ENCODE results near the gene MAST2. TPM values are rescaled to one million over a fixed set of nuclear protein-coding genes. Genes with fewer than 3 reads are reported as not detected.

The MAST2 gene
- total and polyA plus RNA-seq, 2 experiments from 2014 or later, result 14.2 to 19.1 TPM

DNA sequence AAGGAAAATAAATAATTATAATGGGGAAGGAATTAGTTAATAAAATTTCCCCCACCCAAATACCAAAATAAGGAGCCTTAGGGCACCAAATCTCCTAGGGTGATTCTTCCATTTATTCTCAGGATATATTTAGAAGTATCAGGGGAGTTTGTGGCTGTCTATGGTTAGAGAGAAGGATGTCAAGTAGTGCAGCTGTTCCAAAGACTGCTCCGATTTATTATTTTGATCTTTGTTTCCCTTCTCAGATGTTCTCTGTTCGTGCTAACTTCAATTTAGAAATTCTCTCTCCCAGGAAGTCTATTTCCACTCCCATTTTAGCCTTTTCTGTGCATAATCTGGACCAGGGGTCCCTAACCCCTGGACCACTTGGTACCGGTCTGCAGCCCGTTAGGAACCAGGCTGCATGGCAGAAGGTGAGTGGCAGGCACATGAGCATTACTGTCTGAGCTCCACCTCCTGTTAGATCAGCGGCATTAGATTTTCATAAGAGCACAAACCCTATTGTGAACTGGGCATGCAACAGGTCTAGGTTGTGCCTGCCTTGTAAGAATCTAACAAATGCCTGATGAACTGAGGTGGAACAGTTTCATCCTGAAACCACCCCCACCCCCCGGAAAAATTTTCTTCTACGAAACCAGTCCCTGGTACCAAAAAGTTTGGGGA lies 9.3 kb upstream of the MAST2 start:
- no peaks in the 10 kb centered on the region for H3K9me2 ChIP-seq (ENCODE audit: insufficient read depth)
- H3K27ac ChIP-seq, result no peak overlapping the region
- no peak overlapping the region for H3K4me2 ChIP-seq (ENCODE audit: unreplicated experiment)
- no peaks in the 10 kb centered on the region for H3K4me1 ChIP-seq (ENCODE audit: insufficient read depth)
- no peaks in the 10 kb centered on the region for H4K20me1 ChIP-seq (ENCODE audit: insufficient read depth)
- no peaks in the 10 kb centered on the region for H3F3A ChIP-seq (ENCODE audit: insufficient read depth)
- WGBS, 2 experiments (ENCODE audit: low coverage in 1 of 2, low lambda C conversion rate in 2 of 2, missing lambda C conversion rate in 2 of 2), result 52 to 58% methylated on average over 7 of the region's 7 CpGs
- no peak overlapping the region for H3K9ac ChIP-seq
- DNase-seq, result no peak
- no peak for TF ChIP-seq EZH2 (IDR thresholded peaks at IDR 0.05; ENCODE audit: insufficient read depth, poor library complexity, severe bottlenecking)
- TF ChIP-seq EZH2phosphoT487 (IDR thresholded peaks at IDR 0.05; ENCODE audit: insufficient read depth, low read depth), result no peak
- no peaks in the 10 kb centered on the region for H3K9me3 ChIP-seq (ENCODE audit: low read depth)
- H3K36me3 ChIP-seq (ENCODE audit: low read depth), result no peaks in the 10 kb centered on the region
- peak overlapping the region; percentile 63 for H2AFZ ChIP-seq
- H3K27me3 ChIP-seq (replicated peaks; ENCODE audit: insufficient read depth), result no peaks in the 10 kb centered on the region
- H3K4me3 ChIP-seq, result 0 out of 2 replicates have a peak overlapping the region, but pooled peaks have one; percentile 41
- in situ Hi-C loops (cut with MboI), result no loop called here
- no peaks in the 10 kb centered on the region for H3K79me2 ChIP-seq (ENCODE audit: insufficient read depth)

GRCh38 chr1:45796381-45796780 lies 7.0 kb upstream of the MAST2 start:
- WGBS, 2 experiments (ENCODE audit: low coverage in 1 of 2, low lambda C conversion rate in 2 of 2, missing lambda C conversion rate in 2 of 2), result 88 to 91% methylated on average over 2 of the region's 2 CpGs
- Histone ChIP-seq H3K9me3 (ENCODE audit: low read depth) (no peaks in the 10 kb centered on the region), H3K36me3 (ENCODE audit: low read depth) (no peaks in the 10 kb centered on the region), H3K79me2 (ENCODE audit: insufficient read depth) (no peaks in the 10 kb centered on the region), H3K4me2 (ENCODE audit: unreplicated experiment) (no peak overlapping the region), H3K4me3 (no peak overlapping the region), H2AFZ (no peak overlapping the region), H3K9ac (no peak overlapping the region), H3F3A (ENCODE audit: insufficient read depth) (no peaks in the 10 kb centered on the region), H3K27me3 (replicated peaks; ENCODE audit: insufficient read depth) (no peaks in the 10 kb centered on the region), H3K9me2 (ENCODE audit: insufficient read depth) (no peaks in the 10 kb centered on the region), H4K20me1 (ENCODE audit: insufficient read depth) (no peaks in the 10 kb centered on the region), H3K27ac (no peak overlapping the region), H3K4me1 (ENCODE audit: insufficient read depth) (no peaks in the 10 kb centered on the region)
- in situ Hi-C loops (cut with MboI), result no loop called here
- TF ChIP-seq EZH2phosphoT487 (IDR thresholded peaks at IDR 0.05; ENCODE audit: insufficient read depth, low read depth) (no peak), EZH2 (IDR thresholded peaks at IDR 0.05; ENCODE audit: insufficient read depth, poor library complexity, severe bottlenecking) (no peak)
- no peak for DNase-seq

GRCh38 chr1:45796946-45797345 lies 6.5 kb upstream of the MAST2 start:
- H3K27ac ChIP-seq, result no peak overlapping the region
- peaks cover 2% of the 10 kb centered on the region for H3F3A ChIP-seq (ENCODE audit: insufficient read depth)
- no peaks in the 10 kb centered on the region for H3K27me3 ChIP-seq (replicated peaks; ENCODE audit: insufficient read depth)
- no peak for TF ChIP-seq EZH2 (IDR thresholded peaks at IDR 0.05; ENCODE audit: insufficient read depth, poor library complexity, severe bottlenecking)
- TF ChIP-seq EZH2phosphoT487 (IDR thresholded peaks at IDR 0.05; ENCODE audit: insufficient read depth, low read depth), result no peak
- H3K4me2 ChIP-seq (ENCODE audit: unreplicated experiment), result no peak overlapping the region
- H3K9ac ChIP-seq, result no peak overlapping the region
- H3K36me3 ChIP-seq (ENCODE audit: low read depth), result no peaks in the 10 kb centered on the region
- 95 to 97% methylated on average over 9 of the region's 9 CpGs for WGBS, 2 experiments (ENCODE audit: low coverage in 1 of 2, low lambda C conversion rate in 2 of 2, missing lambda C conversion rate in 2 of 2)
- H2AFZ ChIP-seq, result no peak overlapping the region
- in situ Hi-C loops (cut with MboI), result no loop called here
- H3K4me3 ChIP-seq, result no peak overlapping the region
- DNase-seq, result no peak
- no peaks in the 10 kb centered on the region for H3K9me2 ChIP-seq (ENCODE audit: insufficient read depth)
- H4K20me1 ChIP-seq (ENCODE audit: insufficient read depth), result no peaks in the 10 kb centered on the region
- no peaks in the 10 kb centered on the region for H3K9me3 ChIP-seq (ENCODE audit: low read depth)
- peaks cover under 1% of the 10 kb centered on the region; the same call in 1 of the 2 replicates for H3K4me1 ChIP-seq (ENCODE audit: insufficient read depth)
- no peaks in the 10 kb centered on the region for H3K79me2 ChIP-seq (ENCODE audit: insufficient read depth)

- Histone ChIP-seq H3K9me3 (ENCODE audit: low read depth) (no peaks in the 10 kb centered on the region), H3F3A (ENCODE audit: insufficient read depth) (peaks cover 13% of the 10 kb centered on the region), H4K20me1 (ENCODE audit: insufficient read depth) (no peaks in the 10 kb centered on the region), H3K9ac (no peak overlapping the region), H3K79me2 (ENCODE audit: insufficient read depth) (peaks cover 21% of the 10 kb centered on the region), H3K27ac (no peak overlapping the region), H3K27me3 (replicated peaks; ENCODE audit: insufficient read depth) (no peaks in the 10 kb centered on the region), H3K9me2 (ENCODE audit: insufficient read depth) (no peaks in the 10 kb centered on the region), H3K4me2 (ENCODE audit: unreplicated experiment) (no peak overlapping the region), H3K4me1 (ENCODE audit: insufficient read depth) (peaks cover 18% of the 10 kb centered on the region), H3K4me3 (no peak overlapping the region), H3K36me3 (ENCODE audit: low read depth) (no peaks in the 10 kb centered on the region), H2AFZ (no peak overlapping the region)
- TF ChIP-seq EZH2 (IDR thresholded peaks at IDR 0.05; ENCODE audit: insufficient read depth, poor library complexity, severe bottlenecking), result no peak
- in situ Hi-C loops (cut with MboI), result no loop called here
- 86 to 97% methylated on average over 4 of the region's 4 CpGs for WGBS, 2 experiments (ENCODE audit: low coverage in 1 of 2, low lambda C conversion rate in 2 of 2, missing lambda C conversion rate in 2 of 2)
- DNase-seq, result no peak
Observed at GRCh38 chr1:45800899-45801298, 2.5 kb upstream of the MAST2 start.

Data from GM23248 (cell line).